PC-3 (cell line): ENCODE results near the gene TMEM52B. TPM values are rescaled to one million over a fixed set of nuclear protein-coding genes. Genes with fewer than 3 reads are reported as not detected.

ENCODE experiments used
- ATAC-seq: fragments of 200-7000 bp; cut with Tn5 transposase; 2 replicates; pipeline ENCODE4 v1.9.1; 2020; ENCODE audit warnings: mild to moderate bottlenecking, moderate library complexity
- BruUV-seq: library from RNA; stranded (reverse); fragments of 400-500 nt; replicated peaks from 2 replicates; lab custom pipeline; 2021; lab: Mats Ljungman, UMichigan
- CTCF ChIA-PET: fragments of 300-600 bp; sonication (Branson Sonifier 250); formaldehyde crosslinking; loops from one replicate; lab custom pipeline; 2022; ENCODE audit warnings: antibody characterized with exemption; lab: Charles Lee
- POLR2A ChIA-PET: fragments of 300-600 bp; sonication (Branson Sonifier 250); formaldehyde crosslinking; loops from one replicate; lab custom pipeline; 2022; ENCODE audit warnings: antibody characterized with exemption; ENCODE audit not compliant: unreplicated experiment; lab: Charles Lee
- DNase-seq: peaks from one replicate; pipeline ENCODE4 v3.0.0-alpha.2; 2015
- H2AFZ ChIP-seq: fragments of 300-600 bp; sonication (generic); 2 replicates; pipeline ENCODE4 v1.6.0; 2016; ENCODE audit warnings: antibody characterized with exemption, low read length
- H3F3A ChIP-seq: fragments of 300-600 bp; sonication (generic); one replicate; pipeline ENCODE4 v1.6.0; 2017; ENCODE audit warnings: antibody characterized with exemption, low read length, control low read depth, mild to moderate bottlenecking; ENCODE audit not compliant: unreplicated experiment
- H3K27ac ChIP-seq: fragments of 300-600 bp; sonication (generic); 2 replicates; pipeline ENCODE4 v1.5.1; 2016; ENCODE audit warnings: mild to moderate bottlenecking, low read length
- H3K27me3 ChIP-seq: fragments of 300-600 bp; sonication (generic); 2 replicates; pipeline ENCODE4 v1.6.1; 2016; ENCODE audit warnings: low read length, mixed read lengths
- H3K36me3 ChIP-seq: fragments of 300-600 bp; sonication (generic); 2 replicates; pipeline ENCODE4 v1.6.1; 2016; ENCODE audit warnings: low read depth, mixed run types, low read length, mixed read lengths
- H3K4me1 ChIP-seq: fragments of 300-600 bp; sonication (generic); 2 replicates; pipeline ENCODE4 v1.5.1; 2016; ENCODE audit warnings: low read length; ENCODE audit not compliant: insufficient read depth
- H3K4me2 ChIP-seq: fragments of 300-600 bp; sonication (generic); 2 replicates; pipeline ENCODE4 v1.6.0; 2016; ENCODE audit warnings: low read length
- H3K4me3 ChIP-seq: fragments of 300-600 bp; sonication (generic); 2 replicates; pipeline ENCODE4 v1.5.1; 2016; ENCODE audit warnings: mild to moderate bottlenecking, low read length, mixed read lengths
- H3K79me2 ChIP-seq: fragments of 300-600 bp; sonication (generic); 2 replicates; pipeline ENCODE4 v1.6.1; 2017; ENCODE audit warnings: low read length, mixed read lengths
- H3K9ac ChIP-seq: fragments of 300-600 bp; sonication (generic); 2 replicates; pipeline ENCODE4 v1.6.0; 2016; ENCODE audit warnings: mild to moderate bottlenecking, low read length
- H3K9me2 ChIP-seq: fragments of 300-600 bp; sonication (generic); replicated peaks from 2 replicates; pipeline ENCODE4 v1.6.1; 2016; ENCODE audit warnings: mixed run types, low read length, mixed read lengths
- H3K9me3 ChIP-seq: fragments of 300-600 bp; sonication (generic); 2 replicates; pipeline ENCODE4 v1.6.1; 2016; ENCODE audit warnings: low read length, mixed read lengths
- H4K20me1 ChIP-seq: fragments of 300-600 bp; sonication (generic); 2 replicates; pipeline ENCODE4 v1.6.1; 2016; ENCODE audit warnings: low read length, mixed read lengths
- EZH2 ChIP-seq: fragments of 300-600 bp; sonication (generic); IDR thresholded peaks from one replicate; pipeline ENCODE4 v1.6.1; 2017; ENCODE audit warnings: antibody characterized with exemption, mild to moderate bottlenecking, low read length; ENCODE audit not compliant: unreplicated experiment
- EZH2phosphoT487 ChIP-seq: fragments of 300-600 bp; sonication (generic); IDR thresholded peaks from 2 replicates; pipeline ENCODE4 v1.6.1; 2018; ENCODE audit warnings: mild to moderate bottlenecking, antibody characterized with exemption, low read length, borderline replicate concordance
- intact Hi-C: fragments of 100-400 bp; cut with micrococcal nuclease; formaldehyde crosslinking; loops from 2 replicates; pipeline ENCODE4 v1.9.0; 2023
- total RNA-seq: library from RNA; depleted of rRNA; stranded (reverse); fragments of >200 nt; gene quantifications from 2 replicates; pipeline ENCODE4 v1.2.3, GENCODE V29; 2014
- TF ChIP-seq, protein P1 (sequence below): fragments of 300-600 bp; sonication (generic); conservative IDR thresholded peaks from 2 replicates; pipeline ENCODE4 v1.5.1; 2017; ENCODE audit warnings: antibody characterized with exemption, low read depth, mild to moderate bottlenecking, low read length

Gene TMEM52B
- total RNA-seq, 1 experiment from 2014 or later: not detected

DNA sequence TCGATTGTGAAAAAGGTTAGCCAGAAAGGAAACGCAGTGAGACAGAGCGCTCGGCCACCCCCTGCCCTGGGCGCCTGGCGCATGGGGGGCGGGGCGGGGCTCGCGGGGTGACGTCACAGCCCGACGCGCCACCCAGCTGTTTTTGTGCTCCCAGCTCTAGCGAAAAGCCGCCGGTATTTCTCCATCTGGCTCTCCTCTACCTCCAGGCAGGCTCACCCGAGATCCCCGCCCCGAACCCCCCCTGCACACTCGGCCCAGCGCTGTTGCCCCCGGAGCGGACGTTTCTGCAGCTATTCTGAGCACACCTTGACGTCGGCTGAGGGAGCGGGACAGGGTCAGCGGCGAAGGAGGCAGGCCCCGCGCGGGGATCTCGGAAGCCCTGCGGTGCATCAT, 33.9 kb downstream of the TMEM52B start, which contains the start of gene GABARAPL1:
Gene GABARAPL1, plus strand, starts transcription at position 139 of the 393 bp plus-strand sequence. Its CDS starts 253 bp downstream, at position 392.
- ChIA-PET CTCF (no interaction called here), POLR2A (interaction anchor here (0.6 to 1.0 kb wide), 4 partner anchors 18 to 1126 kb away, joined by 3 to 5 read pairs (median 4); no protein-coding TSS in a partner anchor)
- H3K9me2 ChIP-seq: no peaks in the 10 kb centered on the region
- peaks cover 16% of the 10 kb centered on the region; the same call in 1 of the 2 replicates for H3K79me2 ChIP-seq
- H3K9ac ChIP-seq: peak within 1 kb of the TSS; percentile 65
- no peaks in the 10 kb centered on the region for H3K27me3 ChIP-seq
- intact Hi-C loops: no loop called here
- H3K4me2 ChIP-seq: peak within 1 kb of the TSS; percentile 92
- H2AFZ ChIP-seq: peak within 1 kb of the TSS; percentile 91
- ATAC-seq: peak; percentile 61
- H3K9me3 ChIP-seq: no peaks in the 10 kb centered on the region
- BruUV-seq: no TSS peak
- peaks cover 10% of the 10 kb centered on the region; the same call in 1 of the 2 replicates for H3K4me1 ChIP-seq
- peak within 1 kb of the TSS; percentile 84 for H3K27ac ChIP-seq
- H4K20me1 ChIP-seq: no peaks in the 10 kb centered on the region
- no peaks in the 10 kb centered on the region for H3F3A ChIP-seq
- TF ChIP-seq EZH2: no peak
- no peak for TF ChIP-seq EZH2phosphoT487
- TF ChIP-seq, protein P1, sequence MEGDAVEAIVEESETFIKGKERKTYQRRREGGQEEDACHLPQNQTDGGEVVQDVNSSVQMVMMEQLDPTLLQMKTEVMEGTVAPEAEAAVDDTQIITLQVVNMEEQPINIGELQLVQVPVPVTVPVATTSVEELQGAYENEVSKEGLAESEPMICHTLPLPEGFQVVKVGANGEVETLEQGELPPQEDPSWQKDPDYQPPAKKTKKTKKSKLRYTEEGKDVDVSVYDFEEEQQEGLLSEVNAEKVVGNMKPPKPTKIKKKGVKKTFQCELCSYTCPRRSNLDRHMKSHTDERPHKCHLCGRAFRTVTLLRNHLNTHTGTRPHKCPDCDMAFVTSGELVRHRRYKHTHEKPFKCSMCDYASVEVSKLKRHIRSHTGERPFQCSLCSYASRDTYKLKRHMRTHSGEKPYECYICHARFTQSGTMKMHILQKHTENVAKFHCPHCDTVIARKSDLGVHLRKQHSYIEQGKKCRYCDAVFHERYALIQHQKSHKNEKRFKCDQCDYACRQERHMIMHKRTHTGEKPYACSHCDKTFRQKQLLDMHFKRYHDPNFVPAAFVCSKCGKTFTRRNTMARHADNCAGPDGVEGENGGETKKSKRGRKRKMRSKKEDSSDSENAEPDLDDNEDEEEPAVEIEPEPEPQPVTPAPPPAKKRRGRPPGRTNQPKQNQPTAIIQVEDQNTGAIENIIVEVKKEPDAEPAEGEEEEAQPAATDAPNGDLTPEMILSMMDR: no peak
- H3K36me3 ChIP-seq: no peaks in the 10 kb centered on the region
- DNase-seq: peak; percentile 45
- H3K4me3 ChIP-seq: peak within 1 kb of the TSS; percentile 92

DNA sequence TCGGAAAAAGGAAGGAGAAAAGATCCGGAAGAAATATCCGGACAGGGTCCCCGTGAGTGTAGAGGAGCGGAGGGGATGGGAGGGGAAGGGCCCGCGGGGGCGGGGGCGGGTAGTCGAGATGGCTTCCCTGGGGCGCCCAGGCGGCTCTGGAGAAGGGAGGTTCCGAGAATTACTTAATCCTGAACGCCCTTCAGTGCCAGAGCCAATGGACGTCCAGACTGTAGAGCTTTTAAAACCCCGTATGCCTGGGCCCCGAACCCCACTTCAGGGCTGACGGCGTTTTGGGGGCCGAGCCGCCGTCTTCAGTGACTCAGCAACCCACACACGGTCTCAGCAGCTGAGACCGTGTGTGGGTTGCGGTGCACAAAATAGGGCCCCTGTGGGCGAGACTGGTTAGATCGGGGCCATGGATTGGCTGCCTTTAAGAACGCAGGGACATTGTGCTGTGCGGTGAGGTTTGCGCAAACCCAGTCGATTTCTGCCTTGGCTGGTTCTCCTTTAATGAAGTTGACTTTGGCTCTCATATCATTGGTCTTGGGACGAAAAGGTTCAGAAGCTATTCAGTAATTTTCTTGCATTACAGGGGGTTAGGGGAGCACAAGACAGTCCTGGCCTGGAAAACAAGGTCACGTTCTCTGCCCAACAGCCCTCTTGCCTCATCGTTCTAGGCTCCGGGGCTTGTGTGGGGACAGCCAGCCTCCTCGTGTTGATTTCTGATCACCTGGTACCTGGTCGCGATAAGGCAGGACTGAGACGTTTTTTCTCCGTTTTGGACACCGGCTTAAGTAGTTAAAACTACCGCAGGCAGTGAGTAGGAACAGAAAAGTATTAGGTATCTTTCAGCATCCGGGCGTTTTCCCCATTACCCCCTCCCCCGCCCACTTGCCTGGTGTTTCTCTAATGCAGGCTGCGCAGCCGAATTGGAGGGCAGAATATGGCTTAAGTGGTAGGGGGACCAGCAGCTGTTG, 34.6 kb downstream of the TMEM52B start:
- ChIA-PET POLR2A (interaction anchor here (0.6 kb wide), 1 partner anchor 24 kb away, joined by 5 read pairs; no protein-coding TSS in a partner anchor), CTCF (no interaction called here)
- no peaks in the 10 kb centered on the region for H3K9me2 ChIP-seq
- H3K4me3 ChIP-seq: peak overlapping the region; percentile 92
- peaks cover 16% of the 10 kb centered on the region; the same call in 1 of the 2 replicates for H3K79me2 ChIP-seq
- intact Hi-C loops: no loop called here
- TF ChIP-seq EZH2: no peak
- no peaks in the 10 kb centered on the region for H3K9me3 ChIP-seq
- DNase-seq (peak; percentile 44), ATAC-seq (peak; percentile 27)
- H3K4me2 ChIP-seq: peak overlapping the region; percentile 92
- H3F3A ChIP-seq: no peaks in the 10 kb centered on the region
- H3K27me3 ChIP-seq: no peaks in the 10 kb centered on the region
- H3K9ac ChIP-seq: peak overlapping the region; percentile 65
- BruUV-seq: TSS peak; percentile 42
- peak overlapping the region; percentile 84 for H3K27ac ChIP-seq
- no peaks in the 10 kb centered on the region for H4K20me1 ChIP-seq
- H3K36me3 ChIP-seq: no peaks in the 10 kb centered on the region
- H3K4me1 ChIP-seq: peaks cover 10% of the 10 kb centered on the region; the same call in 1 of the 2 replicates
- peak overlapping the region; percentile 91 for H2AFZ ChIP-seq

DNA sequence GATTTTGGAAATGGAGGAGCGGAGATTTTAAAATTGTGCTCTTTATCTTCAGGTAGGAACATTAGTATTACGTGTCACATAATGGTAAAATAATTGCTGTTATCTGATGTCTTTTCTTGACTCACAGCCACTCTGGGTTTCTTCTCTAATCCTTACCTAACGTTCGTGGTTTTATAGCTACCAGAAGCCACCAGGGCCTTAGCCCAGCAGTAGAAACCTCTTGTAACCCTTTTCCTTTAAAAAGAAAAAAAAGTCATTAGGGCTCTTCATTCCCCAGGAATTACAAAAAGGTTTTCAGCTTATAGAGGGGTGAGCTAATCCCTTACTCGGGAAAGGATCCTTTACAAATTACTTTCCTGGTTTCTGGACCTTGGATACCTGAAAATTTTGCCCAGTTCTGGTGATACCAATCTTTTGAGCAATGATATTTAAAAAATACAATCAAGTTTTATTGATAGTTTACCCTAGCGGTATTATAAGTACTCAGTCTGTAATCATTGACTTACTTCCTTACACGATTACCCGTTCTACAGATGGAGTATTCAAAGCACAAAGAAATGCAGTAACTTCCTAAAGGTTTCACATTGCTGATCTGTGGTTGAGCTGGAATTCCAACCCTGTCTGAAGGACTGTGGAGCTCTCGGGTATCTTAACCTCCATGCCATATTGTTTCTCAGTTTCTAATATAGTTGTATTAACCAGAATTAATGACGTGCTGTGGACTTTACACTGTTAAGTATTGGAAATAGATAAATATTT, 35.5 kb downstream of the TMEM52B start:
- H2AFZ ChIP-seq: peak overlapping the region; percentile 91
- ATAC-seq: no peak

More for the DNA sequence above, 35.5 kb downstream of the TMEM52B start:
- H3F3A ChIP-seq: no peaks in the 10 kb centered on the region
- H3K9ac ChIP-seq: peak overlapping the region; percentile 65
- H3K79me2 ChIP-seq: peaks cover 16% of the 10 kb centered on the region; the same call in 1 of the 2 replicates
- no TSS peak for BruUV-seq
- no peaks in the 10 kb centered on the region for H3K9me3 ChIP-seq
- peaks cover 10% of the 10 kb centered on the region; the same call in 1 of the 2 replicates for H3K4me1 ChIP-seq
- peak overlapping the region; percentile 92 for H3K4me2 ChIP-seq
- POLR2A ChIA-PET: no interaction called here
- peak; percentile 42 for DNase-seq
- H3K4me3 ChIP-seq: peak overlapping the region; percentile 92
- TF ChIP-seq, protein P1: no peak
- TF ChIP-seq EZH2phosphoT487: no peak
- TF ChIP-seq EZH2: no peak
- H3K36me3 ChIP-seq: no peaks in the 10 kb centered on the region
- H4K20me1 ChIP-seq: no peaks in the 10 kb centered on the region
- peak overlapping the region; percentile 84 for H3K27ac ChIP-seq
- no peaks in the 10 kb centered on the region for H3K27me3 ChIP-seq
- intact Hi-C loops: no loop called here
- no peaks in the 10 kb centered on the region for H3K9me2 ChIP-seq
- CTCF ChIA-PET: interaction anchor here (0.6 kb wide), 1 partner anchor 28 kb away, joined by 3 read pairs; no protein-coding TSS in a partner anchor
